ENCODE data around the gene EPS8. TPM values are rescaled to one million over a fixed set of nuclear protein-coding genes. Genes with fewer than 3 reads are reported as not detected.

EPS8 gene
- polyA plus RNA-seq, 3 donors = 4.1 to 4.8 (median 4.3) TPM

- no peak overlapping the region for H3K4me3 Mint-ChIP-seq
- no peak overlapping the region for H2AFZ ChIP-seq (ENCODE audit: insufficient read depth, low read depth, low read length, poor library complexity, severe bottlenecking)
- H3K27ac ChIP-seq (ENCODE audit: low read depth in 1 of 2, low read length in 2 of 2) = no peak overlapping the region
- intact Hi-C loops (cut with micrococcal nuclease) = loop anchor here in 1 of 2 donors (10.0 kb wide), 1 partner anchor 85 kb away; no protein-coding TSS in a partner anchor
- no peaks in the 10 kb centered on the region for H3K79me2 ChIP-seq (ENCODE audit: insufficient read depth, low read length)
- no peaks in the 10 kb centered on the region for H3K36me3 Mint-ChIP-seq
- H3K4me1 Mint-ChIP-seq = no peaks in the 10 kb centered on the region
- no peaks in the 10 kb centered on the region for H3K9me3 Mint-ChIP-seq
- no peak overlapping the region for H3K4me3 ChIP-seq (replicated peaks in 1 of 3; ENCODE audit: low read depth in 2 of 3, low read length in 3 of 3)
- no peaks in the 10 kb centered on the region for H3K36me3 ChIP-seq (replicated peaks in 1 of 2; ENCODE audit: control insufficient read depth in 1 of 2, insufficient read depth in 2 of 2, low read length in 2 of 2)
- no peaks in the 10 kb centered on the region for H3K9me3 ChIP-seq (replicated peaks in 1 of 2; ENCODE audit: control insufficient read depth in 1 of 2, insufficient read depth in 1 of 2, low read length in 2 of 2)
- peaks cover 0 to 2% of the 10 kb centered on the region in 2 donors for H3K27me3 ChIP-seq (ENCODE audit: control insufficient read depth in 2 of 2, insufficient read depth in 2 of 2, low read length in 2 of 2)
- no peak overlapping the region for H3K9ac ChIP-seq (ENCODE audit: insufficient read depth, low read length, poor library complexity, severe bottlenecking)
- no peak for DNase-seq
- H3K27ac Mint-ChIP-seq = no peak overlapping the region
- H3K27me3 Mint-ChIP-seq (ENCODE audit: low read depth in 3 of 3) = peaks cover 0 to 19% (median 5%) of the 10 kb centered on the region in 3 donors
- no peak overlapping the region for H3K4me2 ChIP-seq (replicated peaks; ENCODE audit: extremely low read depth, low read length, poor library complexity, severe bottlenecking)
- no peaks in the 10 kb centered on the region for H4K20me1 ChIP-seq (ENCODE audit: insufficient read depth, low read length)
- no peaks in the 10 kb centered on the region for H3K4me1 ChIP-seq (ENCODE audit: control insufficient read depth in 1 of 2, insufficient read depth in 2 of 2, low read length in 2 of 2)
- 100% methylated on average over 1 of the region's 2 CpGs for WGBS (ENCODE audit: insufficient coverage)
- TF ChIP-seq CTCF (IDR thresholded peaks at IDR 0.05) = no peak
These were observed 9.3 kb downstream of the EPS8 start for GRCh38 chr12:15779925-15780324.

- Mint-ChIP-seq H3K27ac (no peak overlapping the region), H3K4me1 (no peaks in the 10 kb centered on the region), H3K36me3 (no peaks in the 10 kb centered on the region), H3K4me3 (no peak overlapping the region), H3K27me3 (ENCODE audit: low read depth in 3 of 3) (peaks cover 0 to 9% (median 0%) of the 10 kb centered on the region in 3 donors), H3K9me3 (no peaks in the 10 kb centered on the region)
- no peaks in the 10 kb centered on the region for H3K4me1 ChIP-seq (ENCODE audit: control insufficient read depth in 1 of 2, insufficient read depth in 2 of 2, low read length in 2 of 2)
- no peaks in the 10 kb centered on the region for H3K79me2 ChIP-seq (ENCODE audit: insufficient read depth, low read length)
- H3K9ac ChIP-seq (ENCODE audit: insufficient read depth, low read length, poor library complexity, severe bottlenecking) = no peak overlapping the region
- no peak for TF ChIP-seq CTCF (IDR thresholded peaks at IDR 0.05)
- H3K36me3 ChIP-seq (replicated peaks in 1 of 2; ENCODE audit: control insufficient read depth in 1 of 2, insufficient read depth in 2 of 2, low read length in 2 of 2) = no peaks in the 10 kb centered on the region
- H3K27me3 ChIP-seq (ENCODE audit: control insufficient read depth in 2 of 2, insufficient read depth in 2 of 2, low read length in 2 of 2) = no peaks in the 10 kb centered on the region
- no peaks in the 10 kb centered on the region for H3K9me3 ChIP-seq (replicated peaks in 1 of 2; ENCODE audit: control insufficient read depth in 1 of 2, insufficient read depth in 1 of 2, low read length in 2 of 2)
- WGBS (ENCODE audit: insufficient coverage) = no CpG with 5 or more reads among the region's 3 CpGs
- H3K4me2 ChIP-seq (replicated peaks; ENCODE audit: extremely low read depth, low read length, poor library complexity, severe bottlenecking) = no peak overlapping the region
- H3K4me3 ChIP-seq (replicated peaks in 1 of 3; ENCODE audit: low read depth in 2 of 3, low read length in 3 of 3) = no peak overlapping the region
- no peak overlapping the region for H3K27ac ChIP-seq (ENCODE audit: low read depth in 1 of 2, low read length in 2 of 2)
- H2AFZ ChIP-seq (ENCODE audit: insufficient read depth, low read depth, low read length, poor library complexity, severe bottlenecking) = no peak overlapping the region
- no peak for DNase-seq
- intact Hi-C loops (cut with micrococcal nuclease) = no loop called here
- no peaks in the 10 kb centered on the region for H4K20me1 ChIP-seq (ENCODE audit: insufficient read depth, low read length)
These were observed 11.1 kb downstream of the EPS8 start for GRCh38 chr12:15778126-15778525.
